GM21423 (cell line): ENCODE measurements around the gene ELP1.
A peak's percentile ranks its signal among the peaks of the same experiment; 100 is the strongest.
"Not testable (repeated sequence)": the region's sequence is repeated elsewhere in the genome, so short reads cannot be mapped to it uniquely, and the experiment has no call there.

ENCODE experiments used
- ATAC-seq: cut with Tn5 transposase; IDR thresholded peaks from one replicate; pipeline ENCODE4 v1.9.1; 2021; ENCODE audit warnings: mild to moderate bottlenecking, moderate library complexity; ENCODE audit not compliant: unreplicated experiment

ELP1 gene

GRCh38 chr9:108854641-108855528 is 79.0 kb downstream of the ELP1 start:
- ATAC-seq: no peak

DNA sequence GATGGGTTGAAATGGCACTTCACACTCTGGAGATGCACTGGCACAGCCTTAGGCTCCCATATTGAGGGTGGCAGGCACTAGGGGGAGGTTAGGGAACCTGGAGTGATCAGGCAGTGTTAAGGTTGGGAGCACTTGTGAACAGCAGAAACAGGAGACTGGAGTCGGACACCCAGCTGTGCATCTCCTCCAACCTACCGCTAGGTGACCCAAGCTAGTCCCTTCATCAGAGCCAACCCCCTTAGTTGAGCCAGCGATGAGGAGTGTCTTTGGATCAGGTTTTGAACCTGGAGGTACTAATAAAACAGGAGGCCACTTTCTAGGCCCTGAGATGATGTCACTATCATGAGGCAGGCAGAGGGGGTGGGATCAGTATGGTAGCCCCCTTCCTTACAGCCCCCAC is 79.8 kb downstream of the ELP1 start:
- no peak for ATAC-seq

- no peak for ATAC-seq
Observed at GRCh38 chr9:108852079-108852478, 81.8 kb downstream of the ELP1 start.

- no peak for ATAC-seq
Observed at GRCh38 chr9:108851138-108851537, 82.8 kb downstream of the ELP1 start.

DNA sequence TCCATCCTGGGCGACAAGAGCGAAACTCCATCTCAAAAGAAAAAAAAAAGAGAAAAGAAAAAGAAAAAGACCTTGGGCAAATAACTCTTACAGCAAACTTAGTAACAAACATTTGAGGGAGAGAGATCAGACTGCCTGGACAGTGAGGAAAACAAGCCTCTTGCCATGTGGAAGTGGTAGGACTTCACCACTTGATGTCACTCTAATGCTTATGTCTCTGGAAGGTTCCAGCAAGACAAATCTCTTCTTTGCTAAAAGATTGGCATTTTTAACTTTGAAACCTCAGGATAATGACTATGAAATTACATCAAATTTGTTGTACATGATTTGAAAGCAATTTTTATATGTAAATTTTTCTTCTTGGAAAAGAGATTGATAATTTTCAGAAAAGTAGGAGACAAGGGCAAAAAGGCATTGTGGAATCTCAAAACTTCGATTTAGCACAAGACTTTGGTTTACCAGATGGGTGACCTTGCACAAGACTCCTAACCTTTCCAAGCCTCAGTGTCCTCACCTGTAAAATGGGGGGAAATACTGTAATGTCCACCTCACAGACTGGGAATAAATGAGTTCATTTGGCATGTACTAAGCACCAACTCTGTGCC is 83.5 kb downstream of the ELP1 start:
- ATAC-seq: no peak

GRCh38 chr9:108848296-108848695 is 85.6 kb downstream of the ELP1 start:
- not testable (repeated sequence) for ATAC-seq

GRCh38 chr9:108845947-108846346 is 88.0 kb downstream of the ELP1 start:
- ATAC-seq: no peak

DNA sequence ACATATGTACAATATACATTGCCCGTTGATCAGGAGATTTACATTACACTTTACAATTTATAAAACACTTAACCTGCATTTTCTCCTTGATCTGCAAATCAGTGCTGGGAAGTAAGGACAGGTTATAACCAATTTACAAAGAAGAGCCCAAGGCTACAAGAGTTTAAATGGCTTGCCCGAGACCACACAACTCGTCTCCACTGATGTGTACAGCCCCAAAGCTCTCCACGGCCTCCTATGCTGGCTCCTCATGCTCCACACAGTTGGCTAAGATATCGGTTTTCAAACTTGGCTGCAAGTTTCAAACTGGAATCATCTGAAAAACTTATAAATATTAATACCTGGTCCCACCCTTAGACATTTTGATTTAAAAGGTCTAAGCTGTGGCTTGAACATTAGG is 88.4 kb downstream of the ELP1 start:
- ATAC-seq: no peak

- no peak for ATAC-seq
Observed at GRCh38 chr9:108844856-108845255, 89.1 kb downstream of the ELP1 start.

- ATAC-seq: no peak
Observed at GRCh38 chr9:108844391-108844790, 89.5 kb downstream of the ELP1 start.

- ATAC-seq: peak; percentile 41
Observed at GRCh38 chr9:108842610-108843295, 91.2 kb downstream of the ELP1 start.

GRCh38 chr9:108839561-108839960 is 94.4 kb downstream of the ELP1 start:
- not testable (repeated sequence) for ATAC-seq

GRCh38 chr9:108838017-108838416 is 95.9 kb downstream of the ELP1 start:
- no peak for ATAC-seq

DNA sequence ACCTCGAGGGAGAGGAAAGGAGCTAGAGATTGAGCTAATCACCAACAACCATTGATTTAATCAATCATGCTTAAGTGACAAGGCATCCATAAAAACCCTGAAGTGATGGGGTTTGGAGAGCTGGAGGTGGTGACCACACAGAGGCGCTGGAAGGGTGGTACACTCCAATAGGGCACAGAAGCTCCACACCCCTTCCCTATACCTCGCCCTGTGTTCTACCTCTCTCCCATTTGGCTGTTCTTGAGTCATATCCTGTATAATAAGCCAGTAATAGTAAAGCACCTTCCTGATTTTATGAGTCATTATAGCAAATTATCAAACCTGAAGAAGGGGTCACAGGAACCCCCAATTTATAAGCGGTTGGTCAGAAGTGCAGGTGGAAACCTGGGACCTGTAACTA is 96.4 kb downstream of the ELP1 start:
- ATAC-seq: no peak

DNA sequence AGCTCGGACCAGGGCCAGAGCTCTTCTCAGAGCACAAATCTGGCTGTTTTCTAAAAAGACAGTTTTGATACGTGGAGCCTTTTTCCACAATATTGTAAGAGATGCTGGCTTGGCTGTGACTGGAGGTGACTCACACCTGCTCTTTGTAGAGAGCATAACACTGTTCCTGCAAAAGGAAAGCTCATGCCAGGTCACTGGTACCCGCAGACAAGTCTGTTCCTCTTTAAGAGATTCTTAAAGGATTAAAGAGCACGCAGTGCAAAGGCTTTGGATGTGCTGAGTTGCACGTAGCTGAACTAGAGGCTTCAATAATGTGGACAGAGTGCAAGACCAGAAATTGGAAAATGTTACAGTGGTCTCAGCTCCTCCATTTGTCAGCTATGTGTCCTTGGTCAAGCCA is 97.1 kb downstream of the ELP1 start:
- no peak for ATAC-seq

GRCh38 chr9:108836319-108836718 is 97.6 kb downstream of the ELP1 start:
- ATAC-seq: no peak

DNA sequence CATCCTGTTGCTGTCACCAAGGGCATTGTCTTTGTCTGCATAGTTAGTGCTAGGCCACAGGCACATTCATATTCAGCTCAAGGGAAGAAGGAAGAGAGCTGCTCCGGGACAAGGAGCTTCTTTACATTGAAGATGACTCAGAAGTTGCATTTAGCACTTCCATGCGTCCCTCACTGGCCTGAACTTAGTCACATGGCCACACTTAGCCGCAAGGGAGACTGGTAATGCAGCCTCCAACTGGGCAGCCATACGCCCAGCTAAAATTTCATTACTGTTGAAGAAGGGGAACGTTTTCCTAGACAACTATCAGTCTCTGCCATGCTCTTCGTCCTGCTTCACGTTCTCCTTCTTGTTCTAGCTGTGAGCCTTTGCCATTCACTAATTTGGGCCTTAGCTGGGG is 98.1 kb downstream of the ELP1 start:
- no peak for ATAC-seq

DNA sequence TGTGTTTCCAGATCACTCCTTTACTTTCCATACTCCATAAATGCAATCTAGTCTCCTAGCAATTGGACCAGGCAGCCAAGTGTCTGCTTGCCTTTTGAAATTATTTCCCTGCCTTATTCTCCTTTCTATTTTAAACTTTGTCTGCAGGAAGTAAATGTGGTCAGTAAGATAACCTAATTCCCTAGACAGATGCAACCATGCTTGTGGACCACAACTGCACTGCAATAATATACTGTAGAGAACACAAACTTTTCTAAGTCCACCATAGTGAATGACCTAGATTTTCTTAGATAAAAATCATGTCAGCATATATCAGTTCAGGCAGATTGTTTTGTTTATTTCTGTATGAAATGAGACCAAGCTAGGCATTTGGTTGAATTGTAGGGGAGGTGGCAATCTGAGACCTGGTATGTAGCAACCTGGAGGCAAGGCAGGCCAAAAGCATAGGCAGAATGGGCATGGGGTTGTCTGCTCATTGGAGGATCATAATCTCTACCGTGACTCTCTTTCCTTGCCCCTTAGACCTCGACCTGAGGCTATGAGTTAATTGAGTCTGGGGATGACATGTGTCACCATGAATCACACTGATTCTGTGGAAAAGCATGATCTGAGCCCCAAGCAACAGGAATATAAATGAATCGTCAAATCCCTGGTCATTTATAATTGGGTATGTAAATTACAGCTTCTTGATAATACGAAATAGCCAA is 98.8 kb downstream of the ELP1 start:
- peak; percentile 69 for ATAC-seq

DNA sequence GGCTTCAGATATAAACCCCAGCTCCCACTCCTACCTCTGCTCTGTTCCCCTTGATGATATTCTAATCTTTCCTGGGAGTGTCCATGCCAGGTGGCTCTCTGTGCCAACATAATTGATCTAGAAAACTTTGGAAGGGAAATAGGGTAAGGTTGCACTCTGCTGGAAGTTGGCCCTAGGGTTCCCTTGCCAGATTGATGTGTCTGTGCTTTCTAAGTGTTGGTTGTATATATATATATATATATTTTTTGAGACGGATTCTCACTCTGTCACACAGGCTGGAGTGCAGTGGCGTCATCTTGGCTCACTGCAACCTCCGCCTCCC is 101.8 kb downstream of the ELP1 start:
- ATAC-seq: no peak

DNA sequence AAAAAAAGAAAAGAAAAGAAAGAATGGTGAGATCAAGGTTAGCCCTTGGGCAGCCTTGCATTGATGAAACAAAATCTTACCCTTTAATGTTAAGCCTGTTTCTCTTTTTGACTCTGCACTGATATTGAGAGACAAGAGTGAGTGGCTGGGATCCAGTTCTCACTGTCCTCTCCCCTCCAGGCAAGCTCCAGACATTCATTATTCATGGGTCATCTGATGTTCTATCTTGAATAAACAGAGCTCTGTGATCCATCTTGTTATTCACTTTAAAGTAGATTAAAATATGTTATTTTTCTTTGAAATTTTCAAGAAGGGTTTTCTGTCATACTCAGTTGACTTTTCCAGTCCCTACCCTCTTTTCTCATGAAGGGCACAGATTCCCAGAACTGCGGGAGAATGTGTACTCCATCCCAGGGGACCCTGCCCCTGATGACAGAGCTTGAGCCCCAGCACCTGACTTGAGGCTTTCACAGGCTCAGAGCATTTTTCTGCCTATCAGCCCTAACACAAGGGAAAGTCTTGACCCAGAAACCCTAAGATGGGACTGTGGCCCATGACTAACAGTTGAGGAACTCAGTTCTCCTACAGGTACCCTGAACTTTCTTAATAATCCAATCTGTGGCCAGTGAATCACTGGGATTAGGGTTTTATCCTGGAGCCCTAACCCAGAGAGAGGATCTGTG is 102.3 kb downstream of the ELP1 start:
- no peak for ATAC-seq

- ATAC-seq: no peak
Observed at GRCh38 chr9:108830272-108830671, 103.7 kb downstream of the ELP1 start.
